ENCODE data around the gene CACNA1C.
A peak's percentile ranks its signal among the peaks of the same experiment; 100 is the strongest.

Gene CACNA1C

DNA sequence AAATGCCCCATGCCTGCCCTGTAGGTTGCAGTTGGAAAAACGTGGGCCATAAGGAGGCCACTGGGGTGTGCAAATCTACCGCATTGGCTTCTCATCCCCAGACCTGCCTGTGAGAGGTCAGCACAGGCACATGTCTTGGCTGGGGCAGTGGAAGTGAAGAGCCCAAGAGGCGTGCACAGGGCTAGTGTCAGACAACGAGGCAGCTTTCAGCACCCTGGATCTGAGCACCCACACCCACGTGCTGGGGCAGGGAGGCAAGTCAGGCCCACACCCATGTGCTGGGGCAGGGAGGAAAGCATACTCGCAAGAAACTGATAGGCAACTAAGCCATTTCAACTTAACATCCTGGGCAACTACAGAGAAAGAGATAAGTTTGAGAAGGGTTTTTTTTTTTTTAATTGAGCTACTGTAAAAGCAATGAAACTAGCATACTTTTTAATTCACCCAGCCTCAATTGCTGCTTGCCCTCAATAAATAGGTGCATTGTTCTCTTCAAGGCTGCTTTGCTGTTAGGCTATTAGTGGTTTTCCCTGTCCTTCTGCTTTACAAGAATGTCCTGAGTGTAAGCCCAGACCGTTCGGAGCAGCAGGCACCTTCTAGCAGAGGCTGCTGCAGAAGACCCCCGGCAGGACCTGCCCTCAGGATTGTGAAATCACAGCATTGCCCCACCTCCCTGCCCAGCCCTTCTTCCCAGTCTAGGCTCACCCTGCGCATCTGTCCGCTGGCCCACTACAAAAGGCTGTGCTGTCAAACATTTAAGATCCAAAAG, 386.7 kb downstream of the CACNA1C start:
- no peak for DNase-seq

DNA sequence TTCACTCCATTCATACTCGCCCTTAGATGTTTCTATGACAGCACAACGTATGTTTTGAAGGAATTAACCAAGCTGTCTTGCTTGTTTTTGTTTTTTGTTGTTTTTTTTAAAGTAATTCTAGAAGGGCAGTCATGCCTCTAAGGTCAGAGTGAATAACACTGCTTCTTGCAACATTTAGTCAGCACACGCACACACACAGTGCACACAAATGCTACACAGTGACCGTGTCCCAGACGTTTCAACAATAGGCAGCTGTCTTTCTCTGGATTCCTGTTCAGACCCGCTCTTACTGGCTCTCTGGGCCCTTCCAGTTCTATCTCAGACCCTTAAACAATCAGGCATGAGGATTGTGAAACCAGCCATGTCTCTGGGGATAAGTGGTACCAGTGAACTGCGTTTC, 391.0 kb downstream of the CACNA1C start:
- DNase-seq, result no peak

DNA sequence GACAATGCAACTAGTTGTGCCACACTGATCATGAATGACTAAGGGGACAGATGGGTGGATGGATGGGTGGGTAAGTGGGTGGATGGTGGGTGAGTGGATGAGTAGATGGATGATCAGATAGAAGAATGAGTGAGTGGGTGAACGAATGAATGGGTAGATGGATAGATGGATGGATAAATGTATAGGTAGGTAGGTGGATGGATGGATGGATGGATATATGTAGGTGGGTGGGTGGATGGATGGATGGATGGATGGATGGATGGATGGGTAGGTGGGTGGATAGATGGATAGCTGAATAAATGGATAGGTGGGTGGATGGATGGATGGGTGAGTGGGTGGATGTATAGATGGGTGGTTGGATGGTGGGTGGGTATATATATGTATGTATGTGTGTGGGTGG, 393.2 kb downstream of the CACNA1C start:
- no peak for DNase-seq

DNA sequence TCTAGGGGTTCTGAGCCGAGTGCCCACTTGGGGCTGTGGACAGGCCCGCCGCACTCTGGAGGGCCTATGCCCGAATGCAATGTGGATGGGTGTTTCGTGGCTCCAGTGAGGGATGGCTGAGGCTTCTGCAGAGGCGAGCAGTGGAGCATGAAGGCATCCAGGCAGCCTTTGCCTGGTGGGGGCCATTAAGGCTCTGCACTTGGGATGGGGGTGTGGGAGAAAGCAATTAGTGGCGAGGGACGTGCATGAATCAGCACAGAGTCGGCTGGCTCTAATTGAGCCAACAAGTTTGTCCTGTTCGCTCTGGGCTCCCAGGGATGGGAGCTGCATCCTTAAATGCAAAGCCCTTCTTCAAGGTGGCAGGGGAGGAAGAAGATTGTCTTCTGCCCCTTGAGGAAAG, 395.1 kb downstream of the CACNA1C start:
- DNase-seq, result no peak

DNA sequence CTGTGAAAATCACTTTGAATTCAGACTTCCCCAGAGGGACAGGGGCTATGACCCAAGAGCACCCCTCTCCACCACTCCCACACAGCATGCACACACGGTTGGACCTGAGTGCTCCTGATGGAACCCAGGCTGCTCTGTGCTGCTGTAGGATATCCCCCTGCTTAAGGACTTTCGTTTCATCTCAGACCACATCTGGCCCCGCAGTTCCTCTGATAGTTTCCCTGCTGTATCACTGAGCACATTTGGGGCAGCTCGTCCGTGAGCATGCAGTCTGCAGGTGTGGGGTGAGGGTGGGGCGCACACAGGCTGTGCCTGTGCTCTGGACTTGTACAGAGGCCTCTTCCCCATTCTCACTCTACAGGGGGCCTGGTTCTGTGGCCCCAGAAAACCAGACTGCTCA, 396.8 kb downstream of the CACNA1C start:
- DNase-seq, result no peak

DNA sequence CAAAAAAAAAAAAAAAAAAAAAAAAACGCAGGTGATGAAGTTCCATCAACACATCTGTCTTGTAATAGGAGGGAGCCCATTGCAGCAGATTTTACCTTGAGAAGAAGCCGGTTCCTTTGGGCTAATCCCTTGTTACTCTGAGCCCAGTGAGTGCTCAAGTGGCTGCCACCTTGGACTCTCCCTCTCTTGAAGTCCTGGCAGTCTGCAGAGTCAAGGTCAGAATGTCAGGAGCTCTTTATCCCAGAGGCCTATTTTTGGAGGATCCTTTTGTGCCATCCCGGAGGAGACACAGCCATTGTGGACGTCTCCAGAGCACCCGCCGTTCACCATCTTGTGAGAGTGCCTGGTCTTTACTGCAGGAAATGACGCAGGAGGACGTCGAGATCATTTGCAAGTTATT, 397.8 kb downstream of the CACNA1C start:
- DNase-seq, result no peak

DNA sequence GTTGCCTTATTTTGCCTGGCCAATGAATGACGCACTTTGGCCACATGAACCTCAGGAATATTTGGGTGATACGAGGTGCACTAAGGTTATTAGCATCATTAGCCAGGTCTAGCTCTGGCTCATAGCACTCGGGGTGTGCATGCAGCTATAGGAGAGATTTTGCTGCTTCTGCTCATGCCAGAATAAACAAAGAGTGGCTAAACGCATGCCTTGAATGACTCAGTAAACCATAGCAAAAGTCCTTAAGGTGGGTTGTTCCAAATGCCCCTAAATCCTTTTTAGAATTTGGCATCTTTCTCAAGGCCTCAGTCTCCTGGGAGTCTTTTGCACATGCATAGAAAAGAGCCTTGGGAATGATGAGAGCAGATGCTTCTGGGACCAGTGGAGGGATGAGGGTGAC, 398.2 kb downstream of the CACNA1C start:
- no peak for DNase-seq

DNA sequence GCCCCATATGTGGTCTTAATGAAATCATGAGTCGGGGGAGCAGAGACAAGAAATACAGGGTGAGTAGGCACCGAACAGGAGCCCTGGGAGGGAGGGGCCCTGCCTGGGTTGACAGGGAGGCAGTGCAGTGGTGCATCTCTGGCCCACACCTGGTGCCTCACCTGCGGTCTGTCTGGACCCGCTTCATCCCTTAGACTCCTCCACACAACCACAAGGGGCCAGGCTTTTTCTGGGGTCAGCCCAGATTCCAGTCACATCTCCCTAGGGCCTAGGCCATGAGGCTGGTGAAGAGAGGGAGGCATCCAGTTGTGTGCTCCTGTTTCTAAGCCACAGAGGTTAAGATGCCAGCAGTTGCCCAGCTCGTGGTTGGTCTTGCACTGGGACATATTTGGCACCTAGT, 398.7 kb downstream of the CACNA1C start:
- no peak for DNase-seq

DNA sequence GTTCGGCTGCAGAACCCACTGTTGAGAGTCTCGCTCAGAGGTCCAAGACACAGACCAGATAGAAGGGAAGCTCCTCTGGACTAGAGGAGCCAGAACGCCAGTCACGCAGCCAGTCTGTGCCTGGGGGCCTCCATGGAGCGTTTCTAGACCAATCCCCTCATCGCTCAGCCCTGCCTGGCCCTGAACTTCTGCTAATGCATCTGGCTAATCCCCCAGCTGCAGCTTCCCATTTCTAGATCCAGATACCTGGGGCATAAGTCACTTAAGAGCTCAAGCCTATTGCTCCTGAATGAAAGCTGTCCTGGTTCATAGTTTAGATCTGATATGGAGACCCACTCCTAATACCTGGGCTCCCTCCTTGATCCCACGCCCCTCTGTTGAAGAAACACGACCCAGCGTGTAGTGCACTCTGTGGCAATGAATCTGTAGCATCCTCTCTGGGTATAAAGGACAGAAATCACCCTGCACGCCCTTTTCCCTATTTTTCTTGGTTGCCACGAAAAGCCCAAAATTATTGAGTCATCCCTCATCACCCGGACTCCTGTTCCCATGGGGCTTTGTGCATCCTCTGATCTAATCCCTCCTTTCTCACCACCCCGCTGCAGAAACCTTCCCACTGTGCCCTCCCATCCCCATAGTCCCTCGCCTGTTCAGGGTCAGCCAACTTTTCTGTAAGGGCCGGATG, 400.4 kb downstream of the CACNA1C start:
- DNase-seq, result no peak

DNA sequence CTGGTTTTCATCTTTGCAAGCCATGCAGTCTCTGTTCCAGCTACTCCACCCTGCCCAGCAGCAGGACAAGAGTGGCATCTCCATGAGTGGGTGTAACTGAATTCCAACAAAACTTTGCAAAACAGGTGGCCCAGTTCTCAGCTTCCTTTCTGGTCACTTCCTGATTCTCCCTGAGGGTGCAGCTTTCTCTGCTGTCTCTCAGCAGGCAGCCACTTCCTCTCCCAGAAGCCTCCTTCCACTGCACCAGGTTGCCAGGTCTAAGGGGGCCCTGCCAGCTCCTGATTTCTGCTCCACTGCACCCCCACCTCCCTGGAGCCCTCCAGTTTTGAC, 400.9 kb downstream of the CACNA1C start:
- DNase-seq, result no peak

DNA sequence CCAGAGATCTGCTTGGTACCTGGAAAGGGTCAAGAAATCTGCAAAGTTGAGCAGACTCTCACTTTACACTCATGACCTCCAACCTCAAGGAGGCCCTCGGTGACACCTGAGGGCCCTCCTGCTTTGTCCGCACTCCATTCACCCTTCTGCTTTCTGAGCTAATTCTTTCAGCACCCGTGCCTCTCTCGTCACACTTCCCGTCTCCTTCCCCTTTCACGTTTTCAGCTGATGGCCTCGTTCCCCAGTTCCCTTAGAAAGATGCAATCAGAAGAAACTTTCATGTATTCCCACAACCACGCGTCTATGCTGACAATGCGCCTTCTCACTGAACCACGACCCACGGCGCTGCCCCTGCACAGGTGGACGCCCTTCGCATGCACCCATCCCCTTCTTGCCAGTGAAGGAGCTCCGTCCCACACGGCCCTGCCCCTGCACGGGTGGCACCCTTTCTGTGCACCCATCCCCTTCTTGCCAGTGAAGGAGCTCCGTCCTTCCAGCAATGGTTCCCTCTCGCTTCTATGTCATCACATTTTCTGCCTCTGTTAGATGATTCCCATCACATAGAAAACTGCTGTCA, 401.9 kb downstream of the CACNA1C start:
- DNase-seq, result no peak

DNA sequence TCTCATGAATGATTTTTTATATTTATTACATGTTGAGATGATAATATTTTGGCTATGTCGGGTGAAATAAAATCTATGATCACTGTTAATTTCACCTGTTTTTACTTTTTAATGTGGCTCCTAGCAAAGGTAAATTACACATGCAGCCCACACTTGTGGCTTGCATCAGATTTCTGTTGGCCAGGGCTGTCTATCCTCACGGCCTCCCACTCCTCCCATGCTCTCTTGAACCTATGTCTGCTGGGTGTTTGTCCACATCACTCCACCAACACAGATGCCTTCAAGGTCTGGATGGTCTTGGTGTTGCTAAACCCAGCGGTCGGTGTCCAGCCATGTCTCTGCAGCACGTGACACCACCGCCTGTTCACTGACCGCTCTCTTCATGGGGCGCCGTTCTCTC, 402.6 kb downstream of the CACNA1C start:
- no peak for DNase-seq

DNA sequence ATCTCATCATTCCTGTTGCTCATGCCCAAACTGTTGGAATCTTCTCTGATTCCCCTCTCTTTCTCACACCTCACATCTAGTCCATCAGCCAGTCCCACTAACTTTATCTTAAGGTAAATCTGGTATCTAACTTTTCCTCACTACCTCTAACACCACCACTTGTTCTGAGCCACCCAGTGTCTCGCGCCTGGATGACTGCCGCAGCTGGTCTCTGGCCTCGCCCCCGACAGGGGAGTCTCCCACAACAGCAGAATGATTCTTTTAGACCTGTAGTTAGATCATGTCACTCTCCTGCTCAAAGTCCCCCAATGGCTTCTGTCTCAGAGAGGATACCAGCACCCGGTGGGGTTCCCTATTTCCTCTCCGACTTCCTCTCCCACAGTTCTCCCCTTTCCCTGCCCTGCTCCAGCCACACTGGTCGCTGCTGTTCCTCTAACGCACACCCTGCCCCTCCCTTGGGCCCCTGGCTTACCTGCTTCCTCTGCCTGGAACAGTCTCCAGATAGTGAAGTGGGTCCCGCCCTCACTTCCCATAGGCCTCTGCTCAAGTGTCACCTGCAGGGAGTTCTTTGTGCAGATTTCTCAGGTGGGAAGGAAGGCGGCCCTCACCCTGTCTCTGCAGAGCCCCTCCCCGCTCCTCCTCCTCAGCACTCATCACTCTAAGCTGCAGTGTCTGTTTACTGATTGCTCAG, 403.5 kb downstream of the CACNA1C start:
- DNase-seq, result no peak

DNA sequence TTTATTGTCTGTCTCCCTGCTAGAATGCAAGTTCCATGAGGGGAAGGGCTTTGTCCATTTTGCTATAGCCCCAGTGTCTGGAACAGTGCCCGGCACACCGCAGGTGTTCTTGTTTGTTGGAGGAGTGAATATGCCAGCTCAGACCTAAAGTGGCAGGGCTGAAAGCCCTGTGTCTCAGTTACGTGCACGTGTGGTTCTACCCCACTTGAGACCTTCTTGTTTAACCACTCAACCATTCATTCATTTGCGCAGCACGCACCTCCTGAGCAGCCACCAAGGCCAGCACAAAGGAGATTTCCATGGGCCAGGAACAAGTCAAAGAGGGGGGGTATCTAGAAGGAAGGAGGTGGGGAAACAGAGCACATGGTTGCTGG, 404.0 kb downstream of the CACNA1C start:
- peak; percentile 88 for DNase-seq

DNA sequence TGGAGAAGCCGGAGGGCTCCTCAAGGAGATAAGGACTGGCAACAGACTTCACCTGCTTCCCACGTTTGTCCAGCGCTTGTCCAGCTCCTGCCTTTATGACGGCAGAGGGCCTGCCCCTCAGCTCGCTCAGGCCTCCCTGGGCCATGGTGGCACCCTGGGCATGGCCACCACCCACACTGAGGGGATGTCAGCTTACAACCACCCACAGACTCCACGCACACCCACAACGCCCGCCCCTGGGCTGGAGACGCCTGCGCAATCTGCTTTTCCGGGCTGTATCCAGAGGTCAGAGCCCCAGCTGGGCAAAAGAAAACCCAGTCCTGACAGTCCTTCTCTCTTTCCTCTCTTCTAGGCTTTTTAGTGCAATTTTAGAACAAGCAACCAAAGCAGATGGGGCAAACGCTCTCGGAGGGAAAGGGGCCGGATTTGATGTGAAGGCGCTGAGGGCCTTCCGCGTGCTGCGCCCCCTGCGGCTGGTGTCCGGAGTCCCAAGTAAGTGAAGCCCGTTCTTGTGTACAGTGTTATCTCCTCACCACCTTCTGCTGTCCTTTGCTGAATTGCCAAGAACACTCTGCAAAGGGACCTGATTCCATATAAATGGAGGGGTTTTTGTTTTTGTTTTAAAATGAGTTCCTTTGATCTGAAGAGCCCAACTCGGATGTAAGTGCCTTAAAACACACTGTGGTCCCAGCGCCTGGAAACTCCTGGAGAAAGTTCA, 404.6 kb downstream of the CACNA1C start:
- no peak for DNase-seq

DNA sequence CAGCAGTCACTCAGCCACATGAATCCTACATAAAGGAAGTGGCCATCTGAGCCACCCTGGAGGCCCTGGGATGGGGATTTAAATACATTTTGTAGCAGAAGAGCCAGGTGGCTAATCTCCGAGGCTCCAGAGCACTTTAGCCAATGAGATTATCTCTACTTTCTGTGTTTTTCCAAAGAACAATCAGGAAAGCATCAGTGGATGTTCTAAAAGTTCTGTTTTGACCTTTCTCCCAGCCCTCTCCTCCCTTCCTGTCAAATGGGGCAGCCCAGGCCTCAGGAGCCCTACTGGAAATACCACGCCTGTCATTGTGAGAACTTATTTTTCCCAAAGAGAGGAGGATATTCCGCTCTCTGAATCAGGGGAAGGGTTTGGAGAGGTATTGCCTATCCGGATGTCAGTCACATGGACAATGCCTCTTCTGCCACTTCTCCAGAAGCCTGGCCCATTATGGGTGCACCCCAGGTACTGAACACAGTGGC, 405.2 kb downstream of the CACNA1C start:
- no peak for DNase-seq

DNA sequence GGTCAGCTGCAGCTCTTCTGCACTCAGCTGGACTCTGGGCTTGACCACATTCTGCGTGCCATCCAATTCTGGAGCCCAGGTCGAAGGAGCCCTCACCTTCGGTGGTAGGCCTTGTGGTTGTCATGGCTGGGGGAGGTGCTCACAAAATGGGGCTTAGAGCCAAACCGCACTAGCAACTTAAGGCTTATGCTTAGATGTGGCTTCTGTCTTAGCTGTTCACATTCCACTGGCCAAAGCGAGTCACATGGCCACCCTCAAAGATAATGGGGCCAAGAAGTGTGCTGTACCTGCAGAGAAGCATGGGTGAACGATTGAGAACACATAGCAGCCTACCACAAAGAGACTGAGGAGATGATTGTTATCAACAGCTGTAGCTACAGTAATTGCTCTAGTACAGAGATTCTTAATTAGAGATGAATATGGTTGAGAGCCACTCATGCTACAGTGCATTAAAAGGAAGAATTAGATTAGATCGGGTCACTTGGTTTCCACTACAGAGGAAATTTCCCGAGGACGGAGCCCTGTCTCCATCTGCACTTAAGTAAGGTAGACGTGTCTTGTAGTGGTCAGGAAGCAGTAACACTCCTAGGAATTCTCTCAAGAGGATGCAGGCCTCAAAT, 407.4 kb downstream of the CACNA1C start:
- DNase-seq, result no peak

DNA sequence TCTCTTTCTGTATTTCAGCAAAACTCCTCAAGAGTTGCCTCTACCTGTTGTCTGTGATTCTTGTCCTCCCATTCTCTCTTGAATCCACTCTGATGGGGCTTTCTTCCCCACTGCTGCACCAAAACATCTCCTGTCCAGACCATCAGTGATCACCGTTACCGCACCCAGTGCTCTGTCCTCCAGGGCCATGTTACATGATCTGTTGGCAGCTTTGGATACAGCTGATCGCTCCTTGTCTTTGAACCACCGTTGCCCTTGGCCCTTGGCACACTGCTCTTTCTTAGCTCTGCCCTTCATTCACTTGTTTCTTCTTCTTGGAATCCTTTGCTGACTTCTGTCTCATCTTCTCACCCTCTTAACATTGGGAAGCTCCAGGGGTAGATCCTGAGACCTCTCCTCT, 408.3 kb downstream of the CACNA1C start:
- no peak for DNase-seq

DNA sequence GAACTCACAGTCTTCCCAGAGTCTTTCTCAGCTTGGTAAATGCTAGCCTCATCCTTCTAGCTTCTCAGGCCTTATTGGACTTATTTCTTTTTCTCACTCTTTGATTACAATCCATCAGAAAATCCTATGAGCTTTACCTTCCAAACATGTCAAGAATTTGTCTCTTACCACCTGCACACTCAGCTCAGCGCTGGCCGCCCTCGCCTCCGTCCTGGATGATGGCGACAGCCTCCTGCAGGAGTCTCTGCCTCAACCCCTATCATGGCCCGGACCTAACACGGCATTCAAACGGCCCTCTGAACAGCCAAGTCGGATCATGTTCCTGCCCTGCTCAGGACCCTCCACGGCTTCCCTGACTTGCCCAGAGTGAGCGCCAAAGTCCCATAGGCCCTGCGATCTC, 408.9 kb downstream of the CACNA1C start:
- DNase-seq, result no peak

DNA sequence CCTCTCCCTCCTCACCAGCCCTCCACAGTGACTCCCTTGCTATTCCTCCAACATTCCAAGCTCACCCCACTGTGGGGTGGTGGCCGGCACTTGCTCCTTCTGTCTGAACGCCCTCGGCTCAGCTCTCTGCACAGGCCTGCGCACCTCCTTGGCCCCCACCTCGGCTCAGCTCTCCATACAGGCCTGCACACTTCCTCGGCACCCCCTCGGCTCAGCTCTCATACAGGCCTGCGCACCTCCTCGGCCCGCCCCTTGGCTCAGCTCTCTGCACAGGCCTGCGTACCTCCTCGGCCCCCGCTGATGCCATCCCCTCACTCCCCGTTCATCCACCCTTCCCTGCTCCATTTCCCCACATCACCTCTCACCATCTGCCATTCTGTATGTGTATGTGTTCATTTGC, 409.3 kb downstream of the CACNA1C start:
- no peak for DNase-seq

DNA sequence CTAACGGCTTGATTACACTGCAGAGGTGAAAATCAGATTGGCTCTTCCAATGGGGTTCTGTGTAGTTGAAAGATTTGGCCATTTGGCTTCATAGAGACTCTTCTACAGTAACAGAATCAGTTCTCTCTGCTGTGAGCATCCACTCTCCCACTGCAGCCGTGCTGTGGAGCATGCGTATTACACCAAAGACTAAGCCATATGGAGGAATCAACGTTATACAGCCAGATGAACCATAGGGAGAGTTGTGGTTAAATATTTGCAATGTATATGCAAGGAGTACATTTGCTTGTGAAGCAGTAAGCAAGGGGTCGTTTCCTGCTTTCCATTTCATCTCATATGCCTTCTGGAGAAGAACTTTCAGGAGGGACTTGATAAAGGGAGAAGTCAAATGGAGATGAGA, 410.9 kb downstream of the CACNA1C start:
- DNase-seq, result no peak

DNA sequence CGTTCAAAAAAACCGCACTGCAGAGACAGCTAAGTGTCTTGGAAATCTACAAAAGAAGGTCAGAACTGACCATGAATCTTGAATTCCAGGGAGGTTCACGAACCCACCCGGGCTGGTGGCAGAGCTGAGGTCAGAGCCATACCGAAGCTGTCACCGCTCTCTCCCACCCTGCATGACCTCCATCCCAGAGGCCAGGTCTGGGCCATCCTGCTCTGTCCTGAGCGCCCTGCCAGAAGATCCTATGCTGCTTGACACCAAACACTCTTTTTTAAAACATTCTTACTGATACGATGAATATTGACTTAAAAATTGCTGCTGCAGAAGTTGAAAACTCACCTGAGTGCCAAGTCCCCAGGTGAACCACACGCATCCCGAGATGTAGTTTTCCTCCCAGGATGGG, 412.9 kb downstream of the CACNA1C start:
- DNase-seq, result no peak

DNA sequence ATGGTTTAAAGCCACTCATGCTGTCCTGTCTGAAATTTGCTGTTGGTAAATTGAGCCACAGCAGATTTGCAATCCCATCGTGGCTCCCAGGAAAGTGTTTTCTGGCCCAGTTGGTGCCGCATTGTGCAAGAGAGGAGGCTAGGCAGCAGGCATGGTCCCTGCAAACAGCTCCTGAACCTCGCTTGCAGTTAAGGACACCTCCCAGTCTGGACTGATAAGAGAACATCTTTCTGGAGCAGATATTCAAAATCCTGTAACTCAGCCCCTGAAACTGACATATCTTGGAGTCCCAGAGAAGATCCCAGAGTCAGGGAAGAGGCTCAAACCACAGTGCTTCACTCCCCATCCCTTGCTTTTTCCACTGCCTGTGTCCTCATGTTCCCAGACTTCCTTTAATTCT, 413.4 kb downstream of the CACNA1C start:
- no peak for DNase-seq

Data from NCI-H1092 (cell line).